Endometrium (tissue), 2 donors: ENCODE results near the gene RBP5.

ENCODE experiments used
- FAIRE-seq: peaks from 2 replicates; lab custom pipeline; 2012; peaks lifted over from hg19 to GRCh38; lab: Jason Lieb, UNC
- donor health status: control.
- donor health status: control.

The RBP5 gene

DNA sequence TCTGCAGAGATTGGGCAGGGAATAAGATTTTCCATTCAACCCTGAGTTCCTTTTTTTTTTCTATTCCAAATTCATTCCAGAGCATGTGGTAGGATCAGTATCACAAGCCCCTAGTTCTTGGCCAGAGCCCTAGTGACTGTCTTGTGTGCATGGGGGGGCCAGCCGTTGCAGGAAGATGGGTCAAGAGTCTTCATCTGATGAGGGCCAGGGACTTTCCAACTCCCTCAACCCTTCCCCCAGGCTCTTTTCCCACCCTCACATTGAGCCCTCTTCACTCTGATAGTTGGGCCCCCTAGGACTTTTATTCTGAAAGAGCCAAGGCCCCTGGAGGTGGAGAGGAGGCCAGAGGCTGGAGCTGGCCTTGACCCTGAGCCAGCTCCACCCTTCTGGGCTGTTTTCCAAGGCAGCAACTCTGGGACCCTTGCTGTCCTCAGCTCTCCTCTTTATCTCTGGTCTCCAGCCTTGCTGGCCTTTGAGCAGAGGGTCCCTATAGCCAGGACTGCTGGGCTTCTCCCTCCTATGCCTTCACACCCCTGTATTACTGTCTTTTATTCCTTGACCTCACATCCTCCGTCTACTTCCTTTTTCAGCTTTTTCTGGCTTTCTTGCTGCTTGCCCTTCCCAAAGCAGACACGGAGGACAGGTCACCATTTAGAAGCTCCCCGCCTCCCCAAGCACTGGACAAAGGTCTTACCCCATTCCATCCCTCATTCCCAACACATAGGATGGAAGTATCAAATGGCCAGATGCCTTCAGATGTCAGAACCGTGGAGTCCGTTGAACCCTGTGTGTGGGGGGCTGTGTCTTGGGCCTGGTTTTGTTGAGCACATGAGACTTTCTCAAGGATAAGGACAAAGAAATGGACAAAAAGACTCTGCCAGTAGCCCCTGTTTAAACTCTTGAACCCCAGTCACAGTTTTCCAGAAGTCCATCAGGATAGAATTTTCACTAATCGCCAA lies 5.6 kb downstream of the RBP5 start:
- FAIRE-seq: no peak

DNA sequence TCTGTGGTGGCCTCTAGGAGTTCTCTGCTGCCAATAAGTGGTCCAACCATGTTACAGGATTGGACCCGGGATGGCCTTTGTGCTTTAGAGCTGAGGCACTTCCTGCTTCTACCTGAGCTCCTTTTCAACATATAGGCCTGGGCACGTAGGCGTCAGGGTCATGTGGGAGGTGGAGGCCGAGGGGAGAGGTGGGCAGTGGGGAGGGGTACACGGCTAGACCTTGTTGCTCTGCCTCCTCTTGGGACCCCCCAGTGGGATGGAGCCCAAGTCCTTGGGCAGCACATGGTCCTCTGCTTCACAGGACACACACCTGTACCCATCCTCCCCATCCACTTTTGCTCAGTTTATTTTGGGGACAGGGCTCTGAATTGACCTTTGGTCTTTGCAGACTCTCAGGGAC lies 7.4 kb downstream of the RBP5 start:
- no peak for FAIRE-seq

DNA sequence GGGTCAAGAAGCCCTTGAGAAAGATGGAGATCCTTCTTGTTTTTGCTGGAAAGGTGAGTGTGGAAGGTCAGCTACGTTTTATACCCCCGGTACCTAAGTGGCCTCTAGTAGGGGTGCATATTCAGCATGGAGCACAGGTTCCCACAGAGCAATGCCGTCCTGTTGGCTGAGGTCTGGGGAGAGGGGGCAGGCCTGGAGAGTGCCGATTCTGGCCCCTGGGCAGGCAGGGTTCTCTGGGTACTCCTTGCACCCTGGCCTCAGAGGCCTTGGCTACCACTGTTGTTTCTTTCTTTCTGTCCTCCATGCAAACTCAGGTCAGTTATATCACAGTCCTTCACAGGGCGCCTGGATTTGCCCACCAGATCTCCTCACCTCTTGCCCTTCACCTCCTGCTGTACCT lies 8.5 kb downstream of the RBP5 start:
- no peak for FAIRE-seq

DNA sequence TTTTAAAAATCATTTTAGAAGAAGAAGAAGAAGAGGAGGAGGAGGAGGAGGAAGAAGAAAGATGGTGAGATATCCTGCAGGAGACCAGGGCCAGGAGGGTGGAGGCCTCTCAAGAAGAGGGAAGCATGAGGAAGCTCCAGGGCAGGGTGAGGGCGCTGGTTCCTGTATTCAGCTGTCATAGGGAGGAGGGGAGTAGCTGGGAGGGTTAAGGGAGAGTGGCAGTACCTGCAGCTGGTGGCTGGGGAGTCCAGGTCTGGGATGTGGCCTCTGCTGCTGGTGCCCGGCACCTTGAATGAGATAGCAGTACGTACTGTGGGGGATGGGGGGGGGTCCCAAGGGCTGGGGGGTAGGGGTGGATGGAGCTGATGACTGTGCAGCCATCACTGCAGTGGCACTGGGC lies 9.8 kb downstream of the RBP5 start:
- no peak for FAIRE-seq

DNA sequence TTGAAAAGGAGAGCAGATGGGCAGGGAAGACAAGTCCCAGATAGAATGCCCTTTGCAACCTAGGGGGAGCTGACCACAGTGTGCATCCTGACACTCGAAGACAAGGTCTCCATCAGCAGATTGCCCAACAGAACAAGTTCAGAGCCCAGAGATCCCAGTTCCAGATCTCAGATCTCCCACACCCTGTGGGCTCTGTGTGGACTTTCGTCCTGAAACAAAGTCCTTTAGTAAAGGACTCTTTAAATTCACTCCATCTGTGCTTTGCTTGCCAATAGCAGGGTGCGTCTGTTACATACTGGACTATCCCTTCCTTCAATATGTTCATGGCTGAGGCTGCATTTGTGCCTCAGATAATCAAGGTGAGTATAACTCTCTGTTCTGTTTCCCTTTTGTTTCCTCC lies 11.0 kb downstream of the RBP5 start:
- FAIRE-seq: no peak

DNA sequence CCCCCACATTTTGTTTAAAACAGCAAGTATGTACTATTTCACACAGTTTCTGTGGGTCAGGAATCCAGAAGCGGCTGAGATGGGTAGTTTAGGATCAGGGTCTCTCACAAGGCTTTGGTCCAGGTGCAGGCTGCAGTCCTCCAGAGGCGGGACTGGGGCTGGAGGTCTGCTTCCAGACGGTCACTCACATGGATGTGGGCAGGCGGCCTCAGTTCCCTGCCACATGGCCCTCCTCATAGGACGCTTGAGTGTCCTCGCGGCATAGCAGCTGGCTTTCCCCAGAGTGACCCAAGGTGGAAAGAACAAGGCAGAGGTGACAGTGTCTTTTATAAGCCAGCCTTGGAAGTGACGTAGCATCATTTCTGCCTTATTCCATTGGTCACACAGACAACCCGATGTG lies 11.8 kb downstream of the RBP5 start:
- FAIRE-seq: no peak

DNA sequence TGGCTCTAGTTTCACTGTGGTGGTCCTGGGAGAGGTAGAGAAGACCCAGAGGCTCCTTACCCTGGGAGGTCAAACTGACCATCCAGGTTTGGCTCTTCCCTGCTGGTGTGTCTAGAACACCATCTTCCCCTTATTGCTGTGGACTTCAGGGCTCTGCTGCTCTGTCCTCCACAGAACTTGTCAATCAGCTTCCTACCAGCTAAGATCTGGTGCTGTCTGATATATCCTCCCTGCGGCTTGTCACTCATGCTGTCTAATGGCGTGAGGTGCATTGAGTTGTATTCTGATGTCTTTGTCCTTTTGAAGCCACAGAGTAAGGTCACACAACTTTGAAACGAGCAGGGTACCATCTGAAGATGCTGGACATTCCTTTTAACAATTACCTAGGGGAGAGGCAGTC lies 12.5 kb downstream of the RBP5 start:
- no peak for FAIRE-seq

DNA sequence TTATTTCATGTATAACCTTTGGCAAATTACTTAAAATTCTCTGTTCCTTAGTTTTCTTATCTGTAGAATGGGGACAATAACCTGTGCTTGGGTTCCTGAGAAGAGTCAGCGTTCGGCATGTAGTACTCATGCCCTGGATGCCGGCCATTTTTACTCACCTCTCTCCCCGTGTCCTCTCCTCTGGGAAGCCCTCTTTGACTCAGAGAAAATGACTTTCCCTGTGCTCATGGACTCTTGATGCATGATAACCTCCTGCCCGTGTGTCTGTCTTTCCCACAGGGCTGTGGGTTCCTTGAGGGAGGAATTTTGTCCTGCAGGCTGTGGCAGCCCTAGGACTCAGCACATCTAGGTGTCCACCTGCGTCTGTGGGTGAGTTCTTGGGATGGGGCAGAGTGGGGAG lies 13.8 kb downstream of the RBP5 start:
- FAIRE-seq: no peak

DNA sequence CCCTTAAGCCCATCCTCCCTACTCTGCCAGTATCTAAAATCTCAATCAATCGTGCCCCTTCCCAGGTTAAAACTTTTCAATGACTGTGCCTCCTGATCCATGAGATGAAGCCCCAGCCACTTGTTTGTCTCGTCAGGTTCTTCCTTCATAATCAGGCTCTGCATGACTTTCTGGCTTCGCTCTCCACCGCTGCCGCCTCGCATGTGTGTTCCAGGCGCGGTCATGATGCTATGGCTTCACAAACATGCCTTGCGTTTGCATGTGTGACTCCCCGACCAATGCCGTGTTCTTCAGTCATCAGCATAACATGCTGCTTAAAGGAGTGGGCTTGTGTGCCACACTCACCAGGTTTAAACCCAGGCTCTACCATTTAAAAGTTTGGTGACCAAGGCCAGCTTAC lies 14.7 kb downstream of the RBP5 start:
- no peak for FAIRE-seq

DNA sequence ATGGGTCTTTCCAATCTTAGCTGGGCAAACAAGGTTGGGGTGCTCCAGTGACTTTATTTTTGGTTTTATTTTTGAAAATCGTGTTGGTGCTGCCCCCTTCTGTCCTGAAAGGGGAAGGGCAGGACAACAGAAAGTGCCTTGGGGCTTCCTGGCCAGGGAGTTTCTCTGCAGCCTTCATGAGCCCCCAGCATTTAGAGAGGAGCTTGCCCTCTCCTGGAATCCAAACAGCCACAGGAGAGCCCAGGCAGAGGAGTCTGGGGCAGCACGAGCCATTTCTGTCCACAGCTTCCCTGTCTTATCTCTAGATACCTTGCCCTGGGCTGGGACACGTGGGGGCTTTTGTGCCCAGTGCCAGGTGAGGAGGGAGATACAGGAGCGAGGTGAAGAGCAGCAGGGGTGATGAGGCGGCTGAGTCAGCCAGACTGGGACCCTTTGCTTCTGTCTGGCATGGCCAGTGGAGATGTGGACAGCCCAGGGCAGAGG lies 15.3 kb downstream of the RBP5 start:
- no peak for FAIRE-seq

DNA sequence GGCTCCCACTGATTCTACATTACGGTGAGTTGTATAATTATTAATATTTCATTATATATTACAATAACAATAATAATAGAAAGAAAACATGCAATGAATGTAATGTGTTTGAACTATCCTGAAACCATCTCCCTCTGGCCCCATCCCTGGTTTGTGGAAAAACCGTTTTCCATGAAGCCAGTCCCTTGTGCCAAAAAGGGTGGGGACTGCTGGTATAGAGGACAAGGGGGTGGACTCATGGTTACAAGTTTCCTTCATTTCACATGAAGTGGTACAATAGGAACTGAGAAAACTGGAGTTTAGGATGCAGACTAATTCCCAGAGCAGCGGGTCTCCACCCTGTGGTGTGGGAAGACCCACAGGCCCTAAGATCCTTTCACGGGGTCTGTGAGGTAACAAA lies 16.6 kb downstream of the RBP5 start:
- no peak for FAIRE-seq

DNA sequence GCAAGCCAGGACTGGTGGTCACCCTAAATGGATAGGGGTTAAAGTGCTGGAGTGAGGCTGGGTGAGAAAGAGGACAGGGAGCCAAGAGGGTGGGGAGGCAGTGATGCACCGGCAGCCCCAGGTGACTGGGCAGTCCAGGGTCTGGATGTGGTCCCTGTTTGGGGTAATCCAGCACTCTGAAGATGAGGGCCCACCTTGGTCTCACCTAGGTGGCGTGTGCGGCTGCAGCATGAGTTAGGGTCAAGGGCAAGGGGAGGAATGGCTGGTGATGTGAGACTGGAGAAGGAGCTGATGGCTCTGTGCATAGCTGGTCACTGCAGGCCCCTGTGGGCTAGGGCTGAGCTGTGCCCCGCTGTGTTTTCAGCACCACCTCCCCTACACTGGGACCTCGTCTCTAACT lies 18.0 kb downstream of the RBP5 start:
- no peak for FAIRE-seq

DNA sequence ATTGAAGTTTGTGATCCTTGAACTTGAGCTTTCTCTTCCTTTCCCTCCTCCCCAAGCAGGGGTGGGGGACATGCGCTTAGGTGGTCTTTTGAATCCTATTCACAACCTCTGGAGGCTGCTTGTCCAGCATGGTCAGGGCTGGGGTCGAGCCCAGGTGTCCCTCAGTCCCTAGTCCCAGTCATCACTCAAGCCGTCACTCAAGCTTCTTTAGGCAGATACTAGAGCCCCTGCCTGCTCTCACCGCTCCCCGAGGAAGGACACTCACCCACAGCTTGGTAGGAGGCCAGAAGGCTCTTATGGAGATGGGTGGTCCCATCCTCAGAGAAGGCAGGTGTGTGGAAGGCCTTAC lies 19.1 kb downstream of the RBP5 start:
- FAIRE-seq: no peak

DNA sequence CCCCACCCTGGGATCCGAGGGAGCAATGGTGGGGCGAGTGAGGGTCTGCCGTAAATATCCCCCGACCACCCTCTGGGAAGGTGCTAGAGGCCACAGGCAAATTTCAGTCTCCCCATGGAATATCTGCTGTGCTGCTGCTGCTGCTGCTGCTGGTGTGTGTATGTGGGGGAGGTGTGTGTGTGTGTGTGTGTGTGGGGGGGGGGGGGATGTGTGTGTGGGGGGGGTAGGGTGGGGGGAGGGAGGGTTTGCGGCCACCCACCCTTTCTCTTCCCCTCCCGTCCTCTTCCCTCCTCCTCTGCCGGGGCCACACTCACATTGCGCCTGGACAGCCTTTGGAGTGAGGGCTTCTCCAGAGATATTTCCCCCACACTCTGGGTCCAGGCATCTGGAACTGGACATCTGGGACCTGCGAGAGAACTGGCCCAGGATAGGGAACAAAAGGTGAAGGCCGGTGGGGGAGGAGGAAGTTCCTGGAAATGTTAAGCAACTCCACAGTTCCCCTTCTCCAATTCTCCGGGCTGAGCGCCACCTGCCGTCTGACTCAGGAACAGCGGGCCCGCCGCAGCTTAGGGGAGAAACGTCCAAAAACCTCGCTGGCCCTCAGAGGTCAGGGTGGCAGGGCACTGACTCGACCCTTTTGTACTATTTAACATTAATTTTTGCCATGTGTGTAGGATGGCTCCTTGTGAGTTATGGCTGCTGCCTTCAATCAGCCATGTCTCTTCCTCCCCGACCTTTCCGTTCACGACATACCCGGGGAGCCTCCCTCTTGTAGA lies 19.7 kb downstream of the RBP5 start, which contains the start of gene C1RL:
Gene C1RL, minus strand, starts transcription at position 419 of the 776 bp plus-strand sequence. Its CDS starts 34 bp downstream, at position 385.
- peak; percentile 18 for FAIRE-seq

DNA sequence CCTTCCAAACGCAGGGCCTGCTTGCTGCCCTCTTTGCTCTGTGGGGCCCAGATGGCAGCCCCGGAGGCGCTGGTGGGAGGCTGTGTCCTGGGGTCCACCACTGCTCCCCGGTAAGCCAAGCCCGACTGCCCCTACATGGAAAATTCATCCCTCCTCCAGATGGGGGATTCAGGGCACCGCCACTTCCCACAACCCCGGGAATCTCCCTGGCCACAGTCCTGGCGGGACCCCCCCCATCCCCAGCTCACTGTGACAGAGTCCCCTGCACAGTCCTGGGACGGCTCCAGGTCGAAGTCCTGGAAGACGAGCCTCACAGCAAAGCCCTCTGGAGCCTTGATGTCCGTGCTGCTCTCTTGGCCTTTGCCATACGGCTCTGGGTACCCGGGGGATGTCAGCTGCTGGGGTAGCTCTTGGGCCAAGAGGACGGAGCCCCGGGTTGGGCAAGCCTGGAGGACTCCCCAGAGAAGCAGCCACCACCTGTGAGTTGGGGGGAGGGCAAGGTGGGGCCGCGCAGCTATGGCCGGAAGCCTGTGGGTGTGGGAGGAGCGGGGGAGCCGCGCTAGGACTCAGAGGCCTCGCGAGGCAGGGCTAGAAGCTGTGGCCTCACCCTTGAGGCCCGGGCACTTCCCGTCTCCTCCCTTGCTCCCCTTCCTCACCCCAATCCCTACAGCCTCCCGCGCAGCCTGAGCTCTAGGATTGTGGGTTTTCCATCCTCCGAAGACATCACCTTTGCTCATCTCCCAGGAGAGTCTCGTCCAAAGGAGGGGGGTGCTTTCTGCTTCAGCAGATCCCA lies 20.5 kb downstream of the RBP5 start:
- FAIRE-seq: no peak

DNA sequence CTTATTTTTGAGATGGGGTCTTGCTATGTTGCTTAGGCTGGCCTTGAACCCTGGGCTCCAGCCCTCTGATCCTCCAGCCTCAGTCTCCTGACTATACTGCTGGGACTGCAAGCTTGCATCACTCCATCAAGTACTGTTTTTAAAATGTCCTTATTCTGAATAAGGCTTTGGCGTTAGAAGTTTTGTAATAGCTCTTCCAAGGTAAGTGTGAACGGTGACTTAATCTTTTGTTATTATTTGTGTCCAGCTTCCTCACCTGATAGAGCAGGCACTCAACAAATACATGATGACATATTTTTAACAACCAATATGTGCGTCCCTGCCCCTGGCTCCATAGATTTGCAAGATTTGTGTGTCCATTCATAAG lies 21.1 kb downstream of the RBP5 start:
- FAIRE-seq: no peak

DNA sequence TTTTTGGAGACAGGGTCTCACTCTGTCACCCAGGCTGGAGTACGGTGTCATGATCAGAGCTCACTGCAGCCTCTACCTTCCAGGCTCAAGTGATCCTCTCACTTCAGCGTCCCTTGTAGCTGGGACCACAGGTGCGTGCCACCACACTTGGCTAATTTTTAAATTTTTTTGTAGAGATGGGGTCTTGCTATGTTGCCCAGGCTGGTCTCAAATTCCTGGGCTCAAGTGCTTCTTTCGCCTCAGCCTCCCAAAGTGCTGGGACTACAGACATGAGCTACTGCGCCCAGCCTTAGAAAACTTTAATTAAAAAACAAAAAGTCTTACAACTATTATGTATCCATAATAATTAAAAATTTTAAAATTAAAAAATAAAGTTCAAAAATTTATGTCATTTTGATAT lies 21.5 kb downstream of the RBP5 start:
- FAIRE-seq: peak; percentile 79

DNA sequence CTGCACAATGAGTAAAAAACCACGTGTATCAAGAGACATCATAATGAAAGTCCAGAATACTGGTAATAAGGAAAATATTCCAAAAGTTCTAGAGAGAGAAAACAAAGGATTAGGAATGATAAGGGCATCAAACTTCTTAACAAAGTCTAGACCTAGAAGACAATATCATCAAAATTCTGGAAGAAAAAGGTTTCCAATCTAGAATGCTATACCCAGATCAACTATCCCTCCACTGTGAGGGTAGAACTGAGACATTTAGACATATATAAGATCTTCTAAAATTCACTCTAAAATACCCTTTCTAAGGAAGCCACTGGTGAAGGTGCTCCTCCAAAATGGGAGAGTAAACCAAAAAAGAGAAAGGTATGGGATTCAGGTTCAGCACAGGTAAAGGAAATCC lies 22.6 kb downstream of the RBP5 start:
- FAIRE-seq: no peak

DNA sequence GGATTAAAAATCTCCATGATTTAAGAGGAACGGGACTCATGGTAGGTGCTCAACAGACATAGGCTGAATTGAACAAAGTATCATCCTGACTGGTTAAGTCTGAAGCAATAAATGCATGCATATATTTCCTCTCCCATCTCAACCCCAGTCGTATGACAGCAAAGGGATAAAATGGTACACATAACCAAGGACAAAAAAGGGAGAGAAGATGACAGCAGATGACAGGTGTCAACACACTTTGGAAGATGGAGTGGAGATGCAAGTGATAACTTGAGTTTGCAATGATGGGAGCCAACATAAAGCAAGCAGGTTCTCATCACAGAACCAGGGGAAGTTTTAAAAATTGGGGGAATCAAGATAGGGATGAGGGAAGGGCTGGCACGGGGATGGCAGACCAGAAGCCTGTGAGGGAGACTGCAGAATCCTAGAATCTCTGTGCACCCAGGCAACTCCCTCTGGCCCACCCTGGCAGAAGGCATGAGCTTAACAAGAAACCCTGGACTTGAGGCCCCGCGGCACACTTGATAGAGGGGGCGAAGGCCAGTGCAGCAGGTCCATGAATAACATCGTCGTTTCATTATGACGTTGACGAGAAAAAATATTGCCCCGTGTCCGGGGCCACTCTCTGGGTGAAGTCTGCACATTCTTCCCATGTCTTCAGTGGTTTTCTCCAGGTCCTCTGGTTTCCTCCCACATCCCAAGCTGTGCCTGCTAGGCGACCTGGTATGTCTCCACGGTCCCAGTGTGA lies 24.7 kb downstream of the RBP5 start:
- no peak for FAIRE-seq

DNA sequence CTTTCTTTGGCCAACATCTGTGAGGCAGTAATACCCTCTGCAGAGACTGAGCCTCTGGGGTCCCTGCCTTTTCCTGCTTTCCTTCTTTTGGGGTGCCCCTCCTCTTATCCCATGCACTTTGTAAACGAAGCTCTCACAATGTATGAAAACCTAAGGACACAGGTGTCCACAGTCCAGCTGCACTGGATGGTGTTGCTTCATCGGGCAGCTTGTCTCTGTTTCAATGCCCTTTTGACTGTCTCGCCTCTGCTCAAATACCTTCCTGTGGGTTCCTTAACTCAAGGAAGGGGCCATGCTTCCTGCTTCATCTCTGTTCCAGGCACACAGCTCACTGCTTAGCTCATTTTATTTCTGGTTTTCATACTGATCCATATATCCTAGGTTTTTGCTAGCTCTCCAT lies 26.1 kb downstream of the RBP5 start:
- no peak for FAIRE-seq

DNA sequence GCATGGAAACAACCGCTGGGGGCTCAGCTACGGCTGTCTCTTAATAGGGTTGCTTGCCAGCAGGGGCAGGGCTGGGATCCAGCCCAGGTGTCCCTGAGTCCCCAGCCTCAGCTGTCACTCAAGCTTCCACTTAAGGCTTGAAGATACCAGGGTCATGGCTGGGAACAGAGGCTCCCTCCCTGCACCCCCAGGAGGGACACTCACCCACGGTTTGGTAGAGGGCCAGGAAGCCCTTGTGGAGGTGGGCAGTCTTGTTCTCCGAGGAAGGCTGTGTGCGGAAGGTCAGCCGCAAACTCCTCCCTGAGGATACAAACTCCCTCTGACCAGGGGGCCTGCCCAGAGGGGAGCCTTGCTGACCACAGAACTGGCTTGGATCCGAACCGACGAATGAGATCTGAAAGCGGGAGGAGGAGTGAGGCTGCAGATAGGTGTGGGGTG lies 27.0 kb downstream of the RBP5 start:
- FAIRE-seq: no peak
